Activated CD4-positive, CD25-positive, alpha-beta regulatory T cell treated with anti-CD3 and anti-CD28 coated beads, Interleukin-2, amount 50 U/mL, for 72 hours (primary cell): ENCODE data around the gene KCNJ18.
"Not testable (repeated sequence)": the region's sequence is repeated elsewhere in the genome, so short reads cannot be mapped to it uniquely, and the experiment has no call there.

Source experiments
- DNase-seq: peaks from one replicate; pipeline ENCODE4 v3.0.0; 2021

KCNJ18 gene

DNA sequence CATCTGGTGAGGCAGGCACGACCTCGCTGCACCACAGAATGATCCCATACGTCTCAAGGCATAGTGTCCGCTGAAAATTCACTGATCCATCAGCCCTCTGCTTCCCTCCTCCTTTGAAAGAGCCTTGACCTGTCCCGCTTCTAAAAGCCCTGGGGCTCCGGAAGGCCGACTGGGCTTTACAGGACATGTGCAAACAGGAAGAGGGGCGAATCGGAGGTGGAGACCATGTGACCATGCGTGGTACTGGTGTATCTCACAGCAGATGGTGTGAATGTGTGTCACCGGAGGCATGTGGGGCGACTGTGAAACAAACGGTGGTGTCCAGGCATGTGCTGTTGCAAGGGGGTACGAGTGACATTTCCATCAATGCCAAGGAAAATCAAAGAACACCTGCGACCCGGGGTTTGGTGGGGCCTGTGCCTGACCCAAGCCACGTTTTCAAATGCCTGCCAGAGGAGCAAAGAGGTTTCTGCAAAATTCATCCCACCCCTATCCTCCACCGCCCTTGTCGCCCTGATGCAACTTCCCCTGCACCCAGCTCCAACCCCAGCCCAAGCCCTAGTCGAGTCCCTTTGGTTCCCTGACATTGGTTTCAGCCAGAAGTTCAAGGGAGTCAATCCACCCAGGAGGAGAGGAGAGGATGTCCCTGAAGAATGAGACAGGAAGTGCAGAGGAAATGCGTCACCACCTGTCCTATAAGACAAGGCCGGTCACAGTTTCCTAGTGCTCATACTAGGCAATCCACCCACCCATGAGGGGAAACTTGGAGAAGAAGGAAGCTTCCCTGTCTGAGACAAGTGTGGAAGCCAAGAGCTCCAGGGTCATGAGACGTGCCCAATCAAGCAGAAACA is 5.9 kb upstream of the KCNJ18 start:
- no peak for DNase-seq

DNA sequence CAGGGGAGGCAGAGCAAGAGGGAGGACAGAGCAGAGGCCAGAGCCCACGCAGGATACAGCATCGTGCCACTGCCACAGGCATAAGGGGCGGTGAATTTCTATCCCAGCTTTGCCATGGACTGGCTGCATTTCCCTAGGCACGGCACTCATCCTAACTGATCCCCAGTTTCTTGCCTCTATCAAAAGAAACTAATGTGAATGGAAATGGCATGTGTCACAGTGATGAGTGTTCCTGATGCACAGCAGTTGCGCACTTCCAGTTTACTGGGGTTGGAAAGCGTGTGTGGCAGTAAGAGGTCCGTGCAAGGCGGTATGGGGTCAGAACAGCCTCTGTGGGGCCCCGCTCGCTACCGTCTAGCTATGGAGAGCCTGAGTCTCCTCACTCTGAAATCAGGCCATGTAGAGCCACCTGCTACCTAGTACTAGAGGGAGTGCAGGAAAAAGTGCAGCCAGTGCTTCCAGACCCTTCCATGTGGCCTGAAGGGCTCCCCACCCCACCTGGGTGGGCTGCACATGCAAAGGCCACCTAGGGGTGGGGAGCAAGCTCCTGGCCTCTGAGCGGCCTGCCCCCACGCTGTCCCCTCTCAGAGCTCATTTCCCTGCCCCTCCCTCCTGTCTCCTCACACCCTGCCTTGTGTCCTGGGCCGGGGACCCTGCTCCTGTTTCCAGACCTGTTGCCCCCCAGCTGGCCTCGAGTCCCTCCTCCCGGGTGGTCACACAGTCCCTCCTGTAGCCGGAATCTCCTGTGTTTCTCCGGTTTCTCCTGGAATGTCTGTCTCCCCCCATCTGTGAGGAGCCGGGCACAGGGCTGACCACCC is 5.0 kb upstream of the KCNJ18 start:
- DNase-seq, result no peak

DNA sequence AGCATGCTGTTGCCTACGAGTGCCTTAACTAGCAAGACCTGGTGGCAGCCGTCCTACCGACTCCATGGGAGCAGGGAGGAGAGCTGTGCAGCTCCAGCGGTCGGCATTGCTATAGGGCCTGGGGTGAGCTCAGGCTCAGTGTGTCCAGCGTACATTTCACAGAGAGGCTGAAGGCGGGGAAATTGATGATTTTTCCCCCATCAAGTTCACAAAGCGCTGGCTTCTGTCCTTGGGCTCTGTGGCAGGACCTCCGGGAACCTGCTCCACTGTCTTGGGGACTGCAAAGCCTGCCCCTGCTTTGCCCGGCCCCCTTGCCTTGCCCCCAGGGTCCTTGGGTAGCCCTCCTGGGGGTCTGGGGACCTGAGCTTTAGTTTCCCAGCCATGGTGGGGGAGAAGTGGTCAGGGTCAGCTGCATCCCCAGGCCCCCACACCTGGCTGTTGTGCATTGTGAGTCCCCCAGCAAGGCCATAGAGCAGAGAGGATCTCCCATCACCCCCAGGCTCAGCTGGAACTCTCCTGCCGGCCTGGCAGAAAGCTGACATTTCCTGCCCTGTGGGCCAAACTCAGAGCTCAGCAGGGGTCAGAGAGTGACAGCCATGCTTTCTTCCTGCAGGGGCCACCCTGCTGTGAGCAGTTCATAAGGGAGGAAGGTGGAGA is 3.9 kb upstream of the KCNJ18 start:
- no peak for DNase-seq

DNA sequence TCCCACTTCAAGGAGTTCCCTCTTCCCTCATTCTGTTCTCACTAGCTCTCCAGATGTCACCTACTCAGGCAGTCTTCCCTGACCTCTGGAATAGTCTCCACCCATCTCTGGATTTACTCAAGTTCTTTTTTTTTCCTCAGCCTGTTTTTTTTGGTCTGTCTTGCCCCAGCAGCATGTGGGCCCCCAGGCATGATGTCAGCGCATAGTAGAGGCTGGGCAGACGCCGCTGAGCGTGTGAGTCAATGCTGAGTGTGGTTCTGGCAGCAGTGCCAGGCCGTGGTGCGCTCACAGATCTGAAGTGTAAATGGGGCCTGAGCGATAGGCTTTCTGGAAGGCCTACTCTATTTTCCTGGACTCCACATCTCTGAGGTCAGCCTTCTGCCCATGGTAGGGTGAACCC is 2.7 kb upstream of the KCNJ18 start:
- DNase-seq, result no peak

DNA sequence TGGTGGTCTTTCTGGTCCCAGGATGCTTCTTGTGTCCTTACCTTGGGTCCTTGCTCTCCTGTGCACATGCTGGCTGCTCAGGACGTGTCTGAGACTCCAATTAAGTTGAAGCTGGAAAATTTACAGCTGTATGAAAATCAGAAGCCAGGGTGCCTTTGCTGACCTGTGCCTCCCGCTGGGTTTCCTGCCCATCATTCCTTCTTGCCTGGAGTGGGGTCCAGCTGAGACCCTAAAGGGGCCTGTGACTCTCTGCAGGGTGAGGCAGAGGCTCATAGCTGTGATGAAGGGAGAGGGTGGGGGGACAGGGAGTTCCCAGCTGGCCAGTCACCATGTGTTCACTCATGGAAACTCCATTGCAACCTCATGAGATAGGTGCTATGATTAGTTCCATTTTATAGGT is 1.5 kb upstream of the KCNJ18 start:
- not testable (repeated sequence) for DNase-seq

DNA sequence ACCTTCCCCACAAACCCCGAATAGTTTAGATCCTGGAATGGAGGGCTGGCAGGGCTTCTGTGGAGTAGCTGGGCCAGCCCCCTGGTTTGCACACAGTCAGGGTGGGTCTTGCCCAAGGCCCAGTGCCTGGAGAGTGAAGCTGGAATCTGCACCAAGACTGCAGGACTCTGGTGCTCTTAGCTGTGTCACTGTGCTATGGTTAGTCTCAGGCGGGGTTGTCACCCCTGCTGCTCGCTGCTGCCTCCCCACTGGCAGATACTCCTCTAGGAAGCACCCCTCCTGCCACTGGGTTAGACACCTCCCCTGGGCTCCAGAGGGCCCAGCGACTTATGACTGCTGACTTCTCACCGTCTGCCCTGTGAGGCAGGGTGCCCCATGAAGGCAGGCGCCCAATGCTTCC is 842 bp upstream of the KCNJ18 start:
- not testable (repeated sequence) for DNase-seq

DNA sequence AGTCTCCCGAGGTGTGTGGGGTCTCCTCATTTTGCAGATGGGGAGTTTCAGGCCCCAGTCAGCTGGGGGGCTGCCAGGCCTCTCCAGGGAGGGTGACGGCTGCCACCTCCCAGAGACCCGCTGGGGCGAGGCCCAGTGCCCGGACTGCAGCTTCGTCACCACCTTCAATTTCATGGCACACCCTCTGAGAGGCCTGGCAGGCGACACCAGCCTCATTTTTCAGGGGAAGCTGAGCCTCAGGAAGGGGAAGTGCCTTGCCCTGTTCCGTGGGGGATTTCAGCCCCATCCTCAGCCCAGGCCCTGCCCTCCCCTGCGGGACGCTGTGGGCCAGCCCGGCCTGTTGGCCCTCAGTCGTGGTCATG is 362 bp downstream of the KCNJ18 start:
- not testable (repeated sequence) for DNase-seq

DNA sequence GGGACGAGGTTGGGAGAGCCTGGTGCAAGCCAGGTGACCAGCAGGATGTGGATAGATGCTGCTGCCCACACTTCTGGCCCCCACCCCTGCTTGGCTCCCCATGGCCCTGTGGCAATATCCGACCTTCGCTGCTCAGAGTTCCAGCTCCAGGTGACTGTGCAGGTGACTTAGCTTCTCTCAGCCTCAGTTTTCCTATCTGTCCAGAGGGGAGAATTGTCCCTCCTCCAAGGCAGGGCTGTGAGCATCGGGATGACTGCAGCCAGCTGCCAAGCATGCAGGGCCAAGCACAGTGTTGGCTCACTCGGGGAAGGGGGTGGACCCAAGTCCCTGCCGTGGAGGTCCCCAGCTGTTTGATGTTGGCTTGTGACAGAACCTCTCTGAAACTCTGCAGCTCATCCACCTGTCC is 1.1 kb downstream of the KCNJ18 start:
- not testable (repeated sequence) for DNase-seq

DNA sequence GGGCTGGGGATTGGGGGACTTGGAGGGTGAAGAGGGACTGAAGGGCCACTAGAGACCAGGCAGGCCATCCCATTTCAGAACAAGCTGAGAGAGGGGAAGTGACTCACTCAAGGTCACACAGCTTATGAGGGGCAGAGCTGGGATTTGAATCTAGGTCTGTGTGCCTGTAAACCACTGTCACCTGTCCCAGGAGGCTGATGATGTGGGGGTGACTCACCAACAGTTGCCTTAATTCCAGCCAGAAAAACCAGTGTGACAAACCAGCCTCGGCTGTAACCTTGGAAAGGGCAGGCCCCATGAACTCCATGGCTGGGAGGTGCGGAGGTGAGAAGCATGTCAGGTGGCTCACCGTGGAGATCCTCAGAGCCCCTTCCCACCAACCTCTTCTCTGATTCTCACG is 1.6 kb downstream of the KCNJ18 start:
- not testable (repeated sequence) for DNase-seq

DNA sequence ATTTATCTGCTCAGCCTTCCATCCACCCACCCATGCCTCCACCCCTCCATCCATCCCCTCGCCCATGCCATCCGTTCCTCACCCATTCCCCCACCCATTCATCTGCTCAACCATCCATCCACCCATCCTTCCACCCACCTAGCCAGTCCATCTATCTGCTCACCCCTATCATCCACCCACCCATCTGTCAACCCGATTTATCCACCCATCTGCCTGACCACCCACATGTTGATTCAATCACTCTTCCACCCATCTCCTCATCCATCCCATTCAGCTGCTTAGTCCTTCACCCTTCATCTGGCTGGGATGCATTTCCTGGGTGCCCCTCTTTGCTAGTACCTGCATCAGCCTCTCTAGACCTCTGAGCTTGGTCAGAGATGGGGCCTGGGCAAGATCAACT is 3.9 kb downstream of the KCNJ18 start:
- not testable (repeated sequence) for DNase-seq

DNA sequence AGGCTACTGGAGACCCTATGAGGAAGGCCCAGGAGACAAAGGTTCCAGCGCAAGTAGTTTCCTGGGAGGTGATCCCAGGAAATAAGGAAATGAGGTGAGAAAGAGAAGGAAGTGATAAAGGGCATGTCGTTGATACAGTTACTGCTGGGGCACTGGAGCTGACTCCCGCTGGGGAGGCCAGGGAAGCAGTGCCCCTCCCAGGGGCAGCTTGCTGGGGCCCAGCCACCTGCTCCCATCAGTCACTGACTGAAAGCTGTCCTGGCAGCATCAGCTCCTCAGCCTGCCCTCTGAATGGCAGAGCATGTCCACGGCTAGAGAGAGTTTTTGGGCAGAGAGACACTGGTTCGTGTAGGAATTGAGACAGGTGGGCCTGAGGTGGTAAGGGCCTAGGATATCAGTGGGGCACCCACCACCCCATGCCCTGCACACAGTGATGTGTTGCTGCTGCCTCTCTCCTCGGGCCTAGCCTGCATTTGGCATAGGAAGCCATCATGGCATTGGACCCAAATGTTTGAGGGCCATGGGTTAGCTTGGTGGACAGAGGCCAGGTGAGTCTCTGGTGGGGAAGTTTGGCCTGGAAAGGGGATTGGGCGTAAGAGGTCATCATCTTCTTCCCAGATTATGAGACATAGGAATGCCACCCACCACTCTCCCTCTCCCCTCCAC is 4.7 kb downstream of the KCNJ18 start:
- not testable (repeated sequence) for DNase-seq

DNA sequence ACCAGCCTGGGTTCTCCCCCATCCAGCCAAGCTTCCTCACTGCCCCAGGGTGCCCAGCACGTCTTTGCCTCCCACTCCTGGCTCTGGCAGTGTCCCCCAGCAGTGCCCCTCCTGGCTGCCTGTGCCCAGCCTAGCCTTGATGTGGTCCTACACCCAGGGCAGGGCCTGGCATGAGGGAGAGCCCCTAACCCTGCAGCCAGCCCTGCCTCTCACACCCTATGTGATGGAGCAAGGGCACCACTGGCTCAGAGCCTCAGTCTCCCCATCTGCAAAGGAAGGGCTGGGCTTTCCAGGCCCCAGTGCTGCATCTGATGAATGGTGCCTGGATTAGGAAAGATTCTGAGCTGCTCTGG is 5.2 kb downstream of the KCNJ18 start:
- DNase-seq, result not testable (repeated sequence)

DNA sequence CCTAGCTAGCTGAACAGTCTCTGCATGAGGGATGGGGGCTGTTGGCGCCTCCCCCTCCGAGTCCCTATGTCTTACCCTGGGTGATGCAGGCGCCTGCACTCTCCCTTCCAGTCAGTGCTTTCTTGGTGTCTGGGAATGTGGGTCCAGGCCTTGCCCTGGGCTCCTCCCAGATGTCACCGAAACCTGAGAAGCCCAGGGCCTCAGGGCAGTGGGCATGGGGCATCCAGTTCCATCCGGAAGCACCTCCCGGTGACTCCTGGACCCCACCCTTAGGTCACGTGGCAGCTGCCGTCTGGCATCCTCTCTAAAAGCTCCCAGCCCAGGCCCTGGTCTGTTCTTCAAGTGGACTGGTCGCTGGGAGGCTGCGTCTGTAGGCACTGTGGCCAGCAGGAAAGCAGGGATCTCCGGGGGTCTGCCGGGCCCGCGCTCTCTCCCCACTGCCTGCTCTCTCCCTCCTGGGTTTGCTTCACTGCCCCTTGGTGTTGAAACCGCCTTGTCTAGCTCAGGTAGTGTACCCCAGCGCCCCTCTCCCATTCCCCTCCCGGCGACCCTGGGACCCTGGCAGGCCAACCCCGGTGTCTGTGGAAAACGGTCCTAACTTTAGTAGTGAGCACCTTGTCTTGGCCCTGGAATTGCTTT is 6.2 kb downstream of the KCNJ18 start:
- DNase-seq, result not testable (repeated sequence)

DNA sequence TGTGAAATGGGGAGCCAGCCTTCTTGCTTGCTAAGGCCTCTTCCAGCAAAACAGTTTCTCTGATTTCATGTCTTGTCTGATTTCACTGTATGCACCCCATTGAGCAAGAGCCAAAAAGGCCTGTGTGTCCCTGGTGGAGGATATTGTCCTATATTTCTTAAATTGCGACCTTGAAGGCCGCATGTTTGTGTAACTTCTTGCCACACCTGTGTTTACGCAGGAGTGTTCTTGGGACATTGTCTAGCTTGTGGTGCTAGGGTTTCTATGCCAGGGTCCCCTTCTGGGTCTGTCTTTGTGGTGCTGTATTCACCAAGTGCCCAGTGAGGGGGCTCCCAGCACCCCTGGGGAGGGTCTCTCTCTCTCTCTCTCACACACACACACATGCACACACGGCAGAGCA is 6.8 kb downstream of the KCNJ18 start:
- DNase-seq, result not testable (repeated sequence)

DNA sequence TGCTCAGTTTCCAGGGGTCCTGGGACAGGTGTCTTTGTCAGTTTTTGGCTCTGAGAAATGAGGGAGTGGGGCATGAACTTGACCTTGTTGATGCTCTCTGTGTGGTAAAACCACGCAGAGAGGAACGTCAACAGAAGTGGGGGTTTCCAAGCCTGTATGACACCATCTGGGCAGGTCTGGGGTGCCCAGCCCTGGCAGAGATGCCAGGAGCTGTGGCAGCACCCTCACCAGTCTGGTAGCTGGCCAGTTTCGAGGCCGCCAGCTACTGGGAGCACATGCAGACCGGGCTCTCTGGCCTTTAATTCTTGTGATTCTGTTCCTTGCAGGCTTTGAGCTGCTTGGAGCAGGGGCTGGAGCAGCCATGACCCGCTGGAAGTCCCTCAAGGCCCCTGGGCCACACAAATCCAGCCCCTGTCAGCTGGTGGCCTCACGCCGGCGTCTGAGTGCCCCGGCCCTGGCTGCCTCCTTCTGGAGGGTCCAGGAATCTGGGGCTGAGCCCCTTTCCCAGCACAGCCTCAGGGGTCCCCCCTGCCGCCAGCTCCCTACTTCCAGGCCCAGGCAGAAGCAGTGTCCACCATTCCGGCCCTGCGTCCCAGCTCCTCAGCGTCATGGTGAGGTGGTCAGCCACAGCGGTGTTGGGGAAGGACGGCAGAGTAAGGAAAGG is 7.4 kb downstream of the KCNJ18 start:
- not testable (repeated sequence) for DNase-seq

DNA sequence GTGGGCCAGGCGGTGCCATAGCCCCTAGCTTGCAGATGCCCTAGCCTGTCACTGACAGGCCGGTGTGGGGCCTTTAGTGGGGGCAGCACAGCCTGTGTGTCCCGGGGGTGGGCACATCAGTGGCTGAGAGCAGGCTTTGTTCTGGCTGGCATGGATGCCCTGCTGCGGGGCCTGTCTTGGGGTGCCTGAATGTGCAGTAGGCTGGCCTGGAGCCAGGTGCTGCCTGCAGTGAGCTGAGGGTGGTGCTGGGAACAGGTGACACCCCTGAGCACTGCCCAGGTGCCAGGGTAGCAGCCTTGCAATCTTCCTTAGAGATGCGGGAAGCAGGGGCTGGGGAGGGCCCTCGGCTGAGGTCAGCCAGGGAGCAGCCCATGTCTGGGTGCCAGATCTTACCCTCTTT is 8.8 kb downstream of the KCNJ18 start:
- not testable (repeated sequence) for DNase-seq

DNA sequence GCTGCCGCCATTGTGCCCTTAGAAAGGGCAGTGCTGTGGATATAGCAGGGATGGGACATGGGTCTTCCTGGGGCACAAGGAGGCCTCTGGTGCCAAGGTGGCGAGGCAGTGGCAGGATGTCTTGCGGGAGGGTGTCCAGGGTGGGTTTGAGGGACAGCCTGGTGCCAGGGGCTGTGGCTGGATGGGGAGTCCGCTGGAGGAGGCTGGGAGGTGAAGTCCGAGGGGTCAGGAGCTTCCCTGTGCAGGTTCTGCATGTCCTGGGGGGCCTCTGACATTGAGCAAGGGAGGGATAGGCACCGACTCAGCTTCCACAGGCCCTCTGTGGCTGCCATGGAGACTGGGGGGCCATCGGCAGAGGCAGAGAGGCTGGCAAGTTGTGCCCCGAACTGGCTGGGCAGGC is 9.7 kb downstream of the KCNJ18 start:
- DNase-seq, result not testable (repeated sequence)

DNA sequence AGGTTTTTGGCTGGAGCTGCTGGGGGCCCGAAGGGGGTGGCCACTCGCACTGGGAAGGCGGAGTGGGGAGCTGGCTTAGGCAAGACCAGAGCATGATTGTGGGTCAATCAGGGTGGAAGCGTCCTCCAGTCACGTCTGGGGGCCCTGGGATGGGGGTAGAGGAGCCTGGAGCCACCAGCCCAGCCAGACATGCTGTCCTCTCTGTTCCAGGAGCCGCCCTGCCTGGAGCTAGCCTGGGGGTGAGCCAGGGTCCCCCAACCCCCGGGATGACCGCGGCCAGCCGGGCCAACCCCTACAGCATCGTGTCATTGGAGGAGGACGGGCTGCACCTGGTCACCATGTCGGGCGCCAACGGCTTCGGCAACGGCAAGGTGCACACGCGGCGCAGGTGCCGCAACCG is 10.2 kb downstream of the KCNJ18 start:
- DNase-seq, result not testable (repeated sequence)

DNA sequence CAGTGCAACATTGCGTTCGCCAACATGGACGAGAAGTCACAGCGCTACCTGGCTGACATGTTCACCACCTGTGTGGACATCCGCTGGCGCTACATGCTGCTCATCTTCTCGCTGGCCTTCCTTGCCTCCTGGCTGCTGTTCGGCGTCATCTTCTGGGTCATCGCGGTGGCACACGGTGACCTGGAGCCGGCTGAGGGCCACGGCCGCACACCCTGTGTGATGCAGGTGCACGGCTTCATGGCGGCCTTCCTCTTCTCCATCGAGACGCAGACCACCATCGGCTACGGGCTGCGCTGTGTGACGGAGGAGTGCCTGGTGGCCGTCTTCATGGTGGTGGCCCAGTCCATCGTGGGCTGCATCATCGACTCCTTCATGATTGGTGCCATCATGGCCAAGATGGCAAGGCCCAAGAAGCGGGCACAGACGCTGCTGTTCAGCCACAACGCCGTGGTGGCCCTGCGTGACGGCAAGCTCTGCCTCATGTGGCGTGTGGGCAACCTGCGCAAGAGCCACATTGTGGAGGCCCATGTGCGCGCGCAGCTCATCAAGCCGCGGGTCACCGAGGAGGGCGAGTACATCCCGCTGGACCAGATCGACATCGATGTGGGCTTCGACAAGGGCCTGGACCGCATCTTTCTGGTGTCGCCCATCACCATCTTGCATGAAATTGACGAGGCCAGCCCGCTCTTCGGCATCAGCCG is 10.8 kb downstream of the KCNJ18 start:
- DNase-seq, result not testable (repeated sequence)

DNA sequence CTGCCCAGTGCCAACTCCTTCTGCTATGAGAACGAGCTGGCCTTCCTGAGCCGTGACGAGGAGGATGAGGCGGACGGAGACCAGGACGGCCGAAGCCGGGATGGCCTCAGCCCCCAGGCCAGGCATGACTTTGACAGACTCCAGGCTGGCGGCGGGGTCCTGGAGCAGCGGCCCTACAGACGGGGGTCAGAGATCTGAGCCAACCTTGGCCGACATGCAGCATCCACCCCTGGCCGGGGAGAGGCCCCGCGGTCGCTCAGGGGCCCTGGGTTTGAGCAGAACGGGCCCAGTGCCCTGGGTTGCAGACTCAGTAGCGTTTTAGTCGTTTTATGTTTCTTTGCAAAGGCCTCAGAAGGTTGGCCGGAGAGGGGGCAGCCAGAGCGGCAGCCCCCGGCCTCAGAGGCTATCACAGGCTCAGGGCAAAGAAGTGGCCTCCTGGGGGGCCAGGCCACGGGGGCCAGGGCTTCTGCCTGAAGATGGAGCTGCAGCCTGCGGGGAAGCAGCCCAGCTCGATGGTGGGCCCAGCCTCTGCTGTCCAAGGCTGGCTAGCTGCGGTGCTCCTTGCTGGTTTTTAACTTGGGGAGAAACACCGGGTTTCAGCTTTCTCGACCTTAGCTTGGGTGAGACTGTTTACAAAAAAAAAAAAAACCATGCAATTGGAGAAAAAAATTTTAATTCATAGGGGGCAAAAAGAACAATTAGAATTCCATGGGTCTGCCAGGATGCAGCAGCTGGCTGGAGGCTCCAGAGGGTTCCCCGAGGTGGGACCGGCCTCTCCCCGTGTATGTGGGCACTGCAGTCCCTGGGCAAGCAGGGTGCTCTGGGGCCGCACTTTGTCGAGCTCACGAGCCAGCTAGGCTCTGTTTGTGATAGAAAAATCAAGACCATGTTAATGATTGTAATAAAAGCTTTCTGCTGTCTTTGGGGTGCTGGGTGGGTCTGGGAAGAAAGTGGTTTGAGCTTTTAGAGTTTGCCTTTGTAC is 11.9 kb downstream of the KCNJ18 start:
- not testable (repeated sequence) for DNase-seq
